HG02571 (cell line): Measurements from ENCODE around the gene SLC8A1.

Source experiments
- ATAC-seq: cut with Tn5 transposase; IDR thresholded peaks from one replicate; pipeline ENCODE4 v1.9.1; 2021; ENCODE audit warnings: mild to moderate bottlenecking, moderate library complexity; ENCODE audit not compliant: unreplicated experiment

Gene SLC8A1

GRCh38 chr2:40428439-40428838 lies 23.5 kb downstream of the SLC8A1 start:
- ATAC-seq: no peak

DNA sequence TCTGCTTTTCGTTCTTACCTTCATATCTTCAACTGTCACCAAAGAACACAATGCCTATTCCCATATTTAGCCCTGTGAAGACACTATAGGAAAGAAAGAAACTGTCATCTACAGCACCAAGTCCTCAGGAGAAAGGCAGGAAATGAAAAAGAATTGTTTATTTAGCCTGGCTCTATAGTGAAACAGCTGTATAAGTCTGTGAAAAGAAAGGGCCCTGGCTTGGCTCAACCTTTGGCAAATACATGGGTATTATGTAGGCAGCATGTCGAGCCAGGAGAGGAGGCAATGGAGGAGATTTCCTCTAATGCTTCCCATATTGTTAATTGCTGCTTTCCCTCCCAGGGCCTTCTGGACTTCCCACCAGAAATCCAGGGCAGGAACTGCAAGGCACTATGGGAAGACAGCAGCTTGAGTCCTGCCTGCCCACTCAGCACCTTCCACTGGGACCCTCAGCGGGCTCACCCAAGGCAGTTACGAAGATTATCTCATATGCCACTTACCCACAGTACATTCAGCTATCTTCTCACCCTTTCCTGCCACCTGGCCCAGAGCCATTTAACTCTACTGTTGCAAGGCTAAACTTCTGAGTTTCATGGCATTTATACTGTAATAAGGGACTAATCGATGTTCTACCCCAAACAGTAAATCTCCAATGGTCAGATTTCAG lies 30.1 kb downstream of the SLC8A1 start:
- ATAC-seq: no peak

GRCh38 chr2:40420478-40420877 lies 31.4 kb downstream of the SLC8A1 start:
- ATAC-seq: no peak

- ATAC-seq: no peak
Measured at GRCh38 chr2:40419364-40419762, 32.5 kb downstream of the SLC8A1 start.

- no peak for ATAC-seq
Measured at GRCh38 chr2:40418614-40419363, 33.1 kb downstream of the SLC8A1 start.

DNA sequence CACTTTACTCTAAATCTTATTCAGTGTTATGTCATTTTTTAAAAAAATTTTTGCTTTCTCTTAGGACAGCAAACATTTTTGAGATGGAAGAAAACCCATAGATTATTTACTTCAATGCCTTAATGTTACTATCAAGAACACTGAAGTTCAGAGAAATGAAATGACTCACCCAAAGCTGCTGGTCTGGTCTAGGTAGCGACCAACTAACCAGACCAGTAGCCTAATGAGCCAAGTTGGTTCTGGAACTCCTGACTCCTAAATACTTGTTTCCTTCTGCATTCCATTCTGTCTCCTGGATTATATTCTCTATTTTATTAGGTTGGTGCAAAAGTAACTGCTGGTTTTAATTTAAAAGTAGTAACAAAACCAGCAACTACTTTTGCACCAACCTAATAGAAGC lies 35.4 kb downstream of the SLC8A1 start:
- ATAC-seq: no peak

- ATAC-seq: no peak
Measured at GRCh38 chr2:40415391-40415790, 36.5 kb downstream of the SLC8A1 start.

- no peak for ATAC-seq
Measured at GRCh38 chr2:40412456-40412855, 39.4 kb downstream of the SLC8A1 start.

GRCh38 chr2:40410695-40411094 lies 41.2 kb downstream of the SLC8A1 start:
- no peak for ATAC-seq

DNA sequence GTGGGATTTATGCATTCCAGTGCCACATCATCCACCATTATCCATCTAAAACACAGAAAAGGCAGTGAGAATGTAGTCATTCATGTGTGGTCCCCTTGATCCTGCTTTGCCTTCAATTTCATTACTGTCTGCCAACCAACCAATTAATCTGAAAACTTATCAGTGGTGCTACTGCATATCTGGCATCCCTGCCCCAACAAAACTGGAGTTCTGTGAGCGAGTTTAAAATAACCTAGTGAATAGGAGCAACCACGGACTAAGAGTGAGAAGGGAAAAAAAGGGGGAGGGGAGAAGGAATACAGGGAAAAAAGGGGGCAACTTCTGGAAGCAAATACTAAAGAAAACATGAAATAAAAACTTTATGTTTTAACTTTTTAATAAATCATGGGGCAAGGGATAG lies 42.2 kb downstream of the SLC8A1 start:
- no peak for ATAC-seq

GRCh38 chr2:40406485-40407289 lies 45.2 kb downstream of the SLC8A1 start:
- no peak for ATAC-seq

- no peak for ATAC-seq
Measured at GRCh38 chr2:40405465-40405864, 46.4 kb downstream of the SLC8A1 start.

GRCh38 chr2:40404517-40404916 lies 47.4 kb downstream of the SLC8A1 start:
- ATAC-seq: no peak

DNA sequence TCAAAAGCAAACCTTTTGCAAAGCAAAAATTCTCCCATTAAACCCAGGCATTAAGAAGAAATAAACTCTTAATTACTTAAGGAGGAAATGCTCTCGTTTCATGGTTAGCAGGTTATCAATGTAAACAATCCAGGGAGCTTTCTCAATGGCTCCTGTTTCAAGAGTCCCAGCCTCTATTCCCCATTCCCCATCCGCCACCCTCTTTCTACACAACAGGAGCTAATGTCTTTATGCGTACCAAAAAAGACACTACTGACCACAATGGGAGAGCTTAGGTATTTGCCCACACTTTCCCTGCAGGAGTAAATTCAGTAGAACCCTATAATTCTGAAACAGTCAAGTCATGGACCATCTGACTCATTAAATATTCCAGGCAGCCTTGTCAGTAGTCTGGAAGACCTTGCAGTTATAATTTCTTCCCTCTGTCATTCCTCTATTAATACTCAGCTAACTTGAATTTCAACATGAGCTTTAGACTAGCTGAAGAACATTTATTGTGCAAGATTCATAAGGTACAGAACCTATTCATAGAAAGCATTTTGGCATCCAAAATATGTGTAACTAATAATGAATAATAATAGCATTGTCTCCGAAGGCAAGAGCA lies 48.6 kb downstream of the SLC8A1 start:
- no peak for ATAC-seq

DNA sequence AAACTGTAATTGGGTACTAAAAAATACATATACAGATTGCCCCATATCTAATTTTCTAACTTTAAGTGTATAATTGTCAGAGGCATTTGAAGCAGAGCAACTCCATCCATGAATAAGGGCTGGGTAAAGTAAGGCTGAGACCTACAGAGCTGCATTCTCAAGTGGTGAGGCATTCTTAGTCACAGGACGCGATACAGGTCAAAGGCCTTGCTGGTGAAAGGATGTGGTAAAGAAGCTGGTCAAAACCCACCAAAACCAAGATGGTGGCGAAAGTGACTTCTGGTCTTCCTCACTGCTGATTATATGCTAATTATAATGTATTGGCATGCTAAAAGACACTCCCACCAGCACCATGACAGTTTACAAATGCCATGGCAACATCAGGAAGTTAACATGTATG lies 50.0 kb downstream of the SLC8A1 start:
- no peak for ATAC-seq

DNA sequence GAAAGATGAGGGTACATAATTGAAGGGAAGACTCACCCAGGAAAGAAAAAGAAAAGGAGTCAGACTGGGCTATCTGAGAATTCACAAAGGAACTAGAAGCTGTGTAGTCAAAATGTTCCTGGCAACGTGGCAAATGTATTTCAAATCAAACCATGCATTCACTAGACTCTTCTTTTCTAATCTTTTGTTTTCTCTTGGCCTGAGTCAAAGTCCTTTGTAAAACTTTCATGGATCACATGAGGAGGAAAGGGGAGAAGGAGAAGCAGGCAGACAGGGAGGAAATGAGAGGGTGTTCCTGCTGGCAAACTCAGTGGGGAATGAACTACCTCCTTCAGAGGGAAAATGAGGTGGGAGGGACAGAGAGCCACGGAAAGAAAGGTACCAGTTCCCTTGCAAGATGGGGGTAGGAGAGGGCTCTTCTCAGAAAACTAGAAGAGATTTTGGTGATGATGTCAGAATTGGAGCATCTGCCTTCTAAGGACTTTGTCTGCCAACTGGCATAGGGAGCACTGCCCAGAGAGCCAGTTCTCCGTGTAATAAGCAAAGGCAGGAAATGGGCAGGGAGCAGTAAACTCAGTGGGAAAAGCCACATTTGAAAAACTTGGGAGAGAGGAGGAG lies 51.4 kb downstream of the SLC8A1 start:
- ATAC-seq: no peak

DNA sequence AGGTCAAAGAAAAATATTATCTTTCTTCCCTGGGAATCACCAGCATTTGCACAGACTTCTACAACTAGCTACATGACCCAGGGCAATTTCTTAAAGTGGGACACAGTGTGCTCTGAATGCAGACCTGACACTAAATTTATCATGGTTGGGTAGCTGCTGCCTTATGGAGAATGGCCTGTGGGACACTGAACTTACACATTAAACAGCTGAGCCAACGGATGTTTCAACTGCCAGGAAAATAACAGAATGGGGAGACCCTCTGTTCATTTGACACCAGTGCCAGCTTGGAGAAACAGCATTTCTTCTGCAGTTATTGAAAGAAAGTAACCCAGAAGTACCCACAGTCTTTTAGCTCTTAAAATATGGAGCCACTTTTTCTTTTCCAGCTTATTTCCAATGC lies 54.1 kb downstream of the SLC8A1 start:
- no peak for ATAC-seq

DNA sequence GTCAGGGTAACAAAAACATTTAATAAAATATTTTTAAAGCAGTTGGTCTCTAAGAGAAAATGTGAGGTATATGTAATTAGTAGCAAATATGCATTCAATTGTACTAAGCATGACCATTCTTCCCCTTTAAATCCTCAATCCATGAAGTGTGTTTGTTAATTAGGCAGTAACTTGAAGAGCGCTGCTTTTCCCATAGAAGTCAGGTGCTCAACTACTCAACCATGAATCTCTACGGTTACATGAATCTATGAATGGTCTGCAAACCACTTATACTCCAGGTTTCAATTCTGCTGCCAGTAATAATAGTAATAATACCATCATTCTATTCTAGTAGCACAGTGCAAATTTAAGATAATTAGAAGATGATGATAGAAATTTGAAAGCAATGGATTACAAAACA lies 55.8 kb downstream of the SLC8A1 start:
- no peak for ATAC-seq

DNA sequence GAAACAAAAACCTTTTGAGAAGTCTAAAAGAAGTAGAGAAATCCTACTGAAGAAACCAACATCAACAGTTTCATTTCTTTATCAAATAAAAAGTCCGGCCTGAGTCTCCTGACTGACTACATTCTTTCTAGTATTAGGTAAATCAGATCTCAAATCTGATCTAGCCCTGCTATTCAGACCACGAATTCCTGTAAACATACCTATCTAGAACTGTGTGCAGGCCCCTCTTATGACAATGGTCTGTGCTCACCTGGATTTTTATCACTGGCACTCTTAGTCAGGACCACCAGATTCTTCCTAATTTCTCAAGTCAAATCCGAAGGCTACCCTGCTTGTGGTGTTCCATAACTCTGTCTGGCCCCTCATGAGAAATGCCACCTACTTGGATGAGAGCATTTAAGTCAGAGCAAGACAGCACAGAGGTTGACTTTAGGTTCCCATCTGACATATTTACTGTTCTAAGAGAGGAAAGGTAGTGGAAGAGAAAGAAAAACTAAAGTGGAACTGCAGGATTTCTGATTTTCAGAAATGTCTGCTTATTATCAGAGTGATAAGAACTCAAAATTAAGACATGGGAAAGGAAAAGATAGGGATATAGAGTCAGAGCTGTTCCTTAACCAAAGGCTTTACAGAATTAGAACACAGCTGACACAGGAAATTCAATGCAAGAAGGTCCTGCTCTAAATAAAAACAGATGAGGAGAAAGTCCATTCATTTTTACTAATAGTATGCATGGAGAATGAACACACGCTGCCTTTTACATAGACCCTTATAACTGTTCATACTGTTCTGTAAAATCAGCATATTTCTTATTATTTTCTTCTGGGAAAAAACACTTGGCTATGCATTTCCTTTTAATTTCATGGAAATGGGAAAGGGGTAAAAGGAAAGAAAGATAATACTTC lies 56.5 kb downstream of the SLC8A1 start:
- ATAC-seq: no peak

- no peak for ATAC-seq
Measured at GRCh38 chr2:40394597-40394996, 57.3 kb downstream of the SLC8A1 start.
